Thyroid gland (tissue), 4 donors: ENCODE data around the gene SBK3. TPM values are rescaled to one million over a fixed set of nuclear protein-coding genes. Genes with fewer than 3 reads are reported as not detected.

ENCODE experiments used
- DNase-seq, 2 donors: peaks; one replicate each; pipeline ENCODE4 v3.0.0-alpha.2; 2019
- H3K27ac ChIP-seq, 3 donors: fragments of 200-600 bp; sonication (generic); 1 replicate in 2 of 3; 2 replicates in 1 of 3; pipeline ENCODE4 v1.5.1; 2016 to 2019; ENCODE audit warnings: mild to moderate bottlenecking in 1 of 3, moderate library complexity in 1 of 3
- H3K27me3 ChIP-seq: fragments of 200-600 bp; sonication (generic); one replicate; pipeline ENCODE4 v1.5.1; 2019
- H3K36me3 ChIP-seq, 2 donors: fragments of 200-600 bp; sonication (generic); one replicate each; pipeline ENCODE4 v1.5.1; 2016 to 2019
- H3K4me1 ChIP-seq, 2 donors: fragments of 200-600 bp; sonication (generic); one replicate each; pipeline ENCODE4 v1.5.1; 2017 to 2019
- H3K4me3 ChIP-seq, 3 donors: fragments of 200-600 bp; sonication (generic); replicated peaks in 1 of 3; 1 replicate in 2 of 3; 2 replicates in 1 of 3; pipeline ENCODE4 v1.5.1; 2016; ENCODE audit warnings: mild to moderate bottlenecking in 1 of 3
- H3K9me3 ChIP-seq: fragments of 200-600 bp; sonication (generic); one replicate; pipeline ENCODE4 v1.5.1; 2017
- POLR2A ChIP-seq, 2 donors: fragments of 450-650 bp; IDR thresholded peaks; one replicate each; pipeline ENCODE4 v1.6.1; 2017; ENCODE audit warnings: antibody characterized with exemption in 2 of 2, mild to moderate bottlenecking in 2 of 2, moderate library complexity in 1 of 2
- WGBS, 2 donors: methylation state at CpG; one replicate each; pipeline ENCODE4 v1.1.5; 2017; 5-methylcytosine and 5-hydroxymethylcytosine counted together
- intact Hi-C: fragments of 100-400 bp; cut with DNase I; formaldehyde crosslinking; loops from one replicate; pipeline ENCODE4 v1.15.1; 2023
- total RNA-seq, 4 donors: library from RNA; depleted of rRNA; stranded (reverse); fragments of >200 nt; gene quantifications; one replicate each; pipeline ENCODE4 v1.2.3, GENCODE V29; 2016
- TF ChIP-seq, protein P1 (sequence below), 6 experiments: fragments of 200-600 bp in 3 of 6; fragments of 450-650 bp in 3 of 6; sonication (generic) in 3 of 6; IDR thresholded peaks; one replicate each; pipeline ENCODE4 v1.5.1; 2016 to 2019; ENCODE audit warnings: antibody characterized with exemption in 6 of 6, mild to moderate bottlenecking in 2 of 6, inconsistent platforms in 1 of 6, moderate library complexity in 1 of 6

Gene SBK3
- total RNA-seq, 4 donors from 2014 or later, result 0.94 to 14.8 TPM; not detected in 2

DNA sequence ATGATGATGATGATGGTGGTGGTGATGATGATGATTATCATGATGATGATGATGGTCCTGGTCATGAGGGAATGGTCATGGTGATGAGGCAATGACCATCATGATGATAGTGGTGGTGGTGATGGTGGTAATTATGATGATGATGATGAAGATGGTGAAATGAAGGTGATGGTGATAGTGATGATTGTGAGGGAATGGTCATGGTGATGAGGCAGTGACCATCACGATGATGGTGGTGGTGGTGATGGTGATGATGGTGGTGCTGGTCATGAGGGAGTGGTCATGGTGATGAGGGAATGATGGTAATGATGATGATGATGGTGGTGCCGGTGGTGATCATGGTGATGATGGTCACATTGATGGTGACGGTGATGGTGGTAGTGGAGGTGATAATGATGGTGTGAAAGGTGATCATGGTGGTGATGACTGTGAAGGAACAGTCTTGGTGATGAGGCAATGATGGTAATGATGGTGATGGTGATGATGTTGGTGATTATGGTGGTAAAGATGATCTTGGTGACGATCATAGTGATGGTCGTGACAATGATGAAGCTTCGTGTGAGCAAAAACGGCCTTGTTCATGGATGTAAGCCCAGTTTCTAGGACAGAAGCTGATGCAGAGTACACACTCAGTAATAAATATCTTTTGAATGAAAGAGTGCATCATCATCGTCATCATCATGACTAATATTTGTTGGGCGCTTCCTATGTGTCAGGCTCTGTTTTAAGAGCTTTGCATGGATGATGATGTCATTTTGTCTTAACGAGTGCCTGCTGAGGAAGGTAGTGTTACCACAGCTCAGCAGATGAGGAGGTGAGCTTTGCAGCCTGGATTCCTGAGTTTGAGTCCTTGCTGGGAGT, 25.7 kb downstream of the SBK3 start:
- DNase-seq, result no peak
- Histone ChIP-seq H3K4me1 (peaks cover 0 to 4% of the 10 kb centered on the region in 2 donors), H3K36me3 (no peaks in the 10 kb centered on the region), H3K9me3 (no peaks in the 10 kb centered on the region), H3K27ac (no peak overlapping the region), H3K4me3 (no peak overlapping the region), H3K27me3 (no peaks in the 10 kb centered on the region)
- WGBS, 2 donors, result 87 to 88% methylated on average over 10 of the region's 10 CpGs
- TF ChIP-seq, protein P1, sequence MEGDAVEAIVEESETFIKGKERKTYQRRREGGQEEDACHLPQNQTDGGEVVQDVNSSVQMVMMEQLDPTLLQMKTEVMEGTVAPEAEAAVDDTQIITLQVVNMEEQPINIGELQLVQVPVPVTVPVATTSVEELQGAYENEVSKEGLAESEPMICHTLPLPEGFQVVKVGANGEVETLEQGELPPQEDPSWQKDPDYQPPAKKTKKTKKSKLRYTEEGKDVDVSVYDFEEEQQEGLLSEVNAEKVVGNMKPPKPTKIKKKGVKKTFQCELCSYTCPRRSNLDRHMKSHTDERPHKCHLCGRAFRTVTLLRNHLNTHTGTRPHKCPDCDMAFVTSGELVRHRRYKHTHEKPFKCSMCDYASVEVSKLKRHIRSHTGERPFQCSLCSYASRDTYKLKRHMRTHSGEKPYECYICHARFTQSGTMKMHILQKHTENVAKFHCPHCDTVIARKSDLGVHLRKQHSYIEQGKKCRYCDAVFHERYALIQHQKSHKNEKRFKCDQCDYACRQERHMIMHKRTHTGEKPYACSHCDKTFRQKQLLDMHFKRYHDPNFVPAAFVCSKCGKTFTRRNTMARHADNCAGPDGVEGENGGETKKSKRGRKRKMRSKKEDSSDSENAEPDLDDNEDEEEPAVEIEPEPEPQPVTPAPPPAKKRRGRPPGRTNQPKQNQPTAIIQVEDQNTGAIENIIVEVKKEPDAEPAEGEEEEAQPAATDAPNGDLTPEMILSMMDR (IDR thresholded peaks at IDR 0.05), result no peak
- TF ChIP-seq POLR2A (IDR thresholded peaks at IDR 0.05), result no peak
- intact Hi-C loops, result loop anchor here (5.0 kb wide), 2 partner anchors 88 to 113 kb away; partner anchors contain the start of gene ZNF865

DNA sequence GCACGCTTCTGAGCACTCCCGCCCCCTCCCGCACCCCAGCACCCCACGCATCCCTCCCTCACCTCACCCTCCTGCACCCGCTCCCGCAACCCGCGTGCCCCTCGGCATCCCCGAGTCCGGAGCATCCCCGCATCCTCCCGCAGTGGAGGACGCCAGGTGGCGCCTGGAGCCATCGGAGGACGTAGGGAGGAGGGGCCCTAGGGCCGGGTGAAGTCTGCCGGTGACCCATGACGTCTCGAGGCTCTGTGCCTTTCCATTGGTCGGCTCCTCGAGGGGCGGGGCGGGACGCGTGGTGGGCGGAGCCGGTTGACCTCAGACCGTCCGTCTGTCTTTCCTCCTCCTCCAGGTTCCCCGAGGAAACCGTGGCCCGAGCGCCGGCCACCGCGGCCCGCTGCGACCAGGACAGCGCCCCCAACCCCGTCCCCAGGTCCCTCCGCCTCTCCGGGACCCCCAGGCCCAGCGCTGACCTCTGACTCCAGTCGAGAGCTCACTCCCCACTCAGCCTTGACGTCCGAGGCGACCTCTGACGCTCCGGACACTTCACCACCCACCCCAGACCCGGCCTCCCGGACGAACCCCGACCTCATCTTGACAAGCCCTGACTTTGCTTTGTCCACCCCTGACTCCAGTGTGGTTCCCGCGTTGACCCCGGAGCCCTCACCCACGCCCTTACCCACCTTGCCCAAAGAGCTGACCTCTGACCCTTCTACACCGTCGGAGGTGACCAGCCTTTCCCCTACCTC, 28.3 kb downstream of the SBK3 start:
- peak in 1 of 2 donors; percentile 50 for TF ChIP-seq POLR2A (IDR thresholded peaks at IDR 0.05)
- TF ChIP-seq, protein P1 (IDR thresholded peaks at IDR 0.05), result peak; percentile 53 to 98 (median 92)
- 16 to 18% methylated on average over 31 to 32 of the region's 61 CpGs for WGBS, 2 donors
- Histone ChIP-seq H3K27me3 (no peaks in the 10 kb centered on the region), H3K36me3 (no peaks in the 10 kb centered on the region), H3K4me1 (peaks cover 0 to 4% of the 10 kb centered on the region in 2 donors), H3K4me3 (peak overlapping the region in 2 of 3 donors; percentile 41 to 56), H3K9me3 (no peaks in the 10 kb centered on the region), H3K27ac (peak overlapping the region; percentile 67 to 87 (median 79))
- peak; percentile 90 to 93 for DNase-seq
- intact Hi-C loops, result loop anchor here (5.0 kb wide), 2 partner anchors 90 to 115 kb away; partner anchors contain the start of gene ZNF865

DNA sequence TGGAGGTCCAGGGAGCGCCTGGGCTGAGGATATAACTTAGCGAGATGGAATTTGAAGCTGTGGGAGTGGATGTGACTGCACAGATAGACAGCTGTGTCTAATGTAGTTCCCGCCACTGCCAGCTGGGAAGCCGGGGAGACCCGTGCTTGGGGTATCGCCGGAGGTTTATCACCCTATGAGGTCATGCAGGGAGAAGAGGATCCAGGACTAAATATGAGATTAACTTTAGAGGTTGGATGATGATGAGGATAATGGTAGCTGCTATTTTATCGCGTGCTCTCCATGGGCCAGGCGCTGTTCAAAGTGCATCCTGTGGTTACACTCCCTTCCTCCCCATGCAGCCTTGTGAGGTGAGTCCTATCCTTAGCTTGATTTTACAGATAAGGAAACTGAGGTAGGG, 37.2 kb downstream of the SBK3 start:
- WGBS, 2 donors, result 74 to 81% methylated on average over 10 of the region's 10 CpGs
- TF ChIP-seq, protein P1 (IDR thresholded peaks at IDR 0.05), result no peak
- no peak for TF ChIP-seq POLR2A (IDR thresholded peaks at IDR 0.05)
- no peaks in the 10 kb centered on the region for H3K27me3 ChIP-seq
- no peaks in the 10 kb centered on the region for H3K9me3 ChIP-seq
- H3K4me1 ChIP-seq, result no peaks in the 10 kb centered on the region
- H3K27ac ChIP-seq, result no peak overlapping the region
- H3K4me3 ChIP-seq, result no peak overlapping the region
- intact Hi-C loops, result loop anchor here (10.0 kb wide), 1 partner anchor 203 kb away; no protein-coding TSS in a partner anchor
- H3K36me3 ChIP-seq, result no peaks in the 10 kb centered on the region
- no peak for DNase-seq

DNA sequence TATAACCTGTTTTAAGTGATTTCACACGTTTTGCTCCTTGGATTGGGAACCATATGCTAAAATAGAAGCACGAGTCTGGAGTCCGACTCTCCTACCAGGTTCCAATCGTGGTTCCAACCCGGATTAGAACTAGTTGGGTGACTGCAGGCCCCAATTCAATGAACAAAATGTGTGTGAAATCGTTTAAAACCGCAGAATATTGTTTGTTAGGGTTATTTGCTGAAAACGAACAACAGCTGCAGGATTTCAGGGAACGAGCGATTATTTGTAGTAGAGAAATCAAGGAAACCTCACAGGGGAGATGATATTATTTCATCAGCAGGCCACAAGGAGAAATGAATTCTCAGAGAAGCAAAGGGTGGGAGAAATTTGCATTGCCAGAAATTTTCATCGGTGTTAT, 40.4 kb downstream of the SBK3 start:
- WGBS, 2 donors, result 85% methylated on average over 11 of the region's 11 CpGs

More for the DNA sequence above, 40.4 kb downstream of the SBK3 start:
- TF ChIP-seq POLR2A (IDR thresholded peaks at IDR 0.05), result no peak
- TF ChIP-seq, protein P1 (IDR thresholded peaks at IDR 0.05), result no peak
- no peak for DNase-seq
- Histone ChIP-seq H3K4me1 (no peaks in the 10 kb centered on the region), H3K27ac (no peak overlapping the region), H3K36me3 (no peaks in the 10 kb centered on the region), H3K9me3 (no peaks in the 10 kb centered on the region), H3K27me3 (no peaks in the 10 kb centered on the region), H3K4me3 (no peak overlapping the region)
- intact Hi-C loops, result loop anchor here (2.0 to 10.0 kb wide), 2 partner anchors 200 to 362 kb away; no protein-coding TSS in a partner anchor
